ENCODE results near the gene SOCS6.

DNA sequence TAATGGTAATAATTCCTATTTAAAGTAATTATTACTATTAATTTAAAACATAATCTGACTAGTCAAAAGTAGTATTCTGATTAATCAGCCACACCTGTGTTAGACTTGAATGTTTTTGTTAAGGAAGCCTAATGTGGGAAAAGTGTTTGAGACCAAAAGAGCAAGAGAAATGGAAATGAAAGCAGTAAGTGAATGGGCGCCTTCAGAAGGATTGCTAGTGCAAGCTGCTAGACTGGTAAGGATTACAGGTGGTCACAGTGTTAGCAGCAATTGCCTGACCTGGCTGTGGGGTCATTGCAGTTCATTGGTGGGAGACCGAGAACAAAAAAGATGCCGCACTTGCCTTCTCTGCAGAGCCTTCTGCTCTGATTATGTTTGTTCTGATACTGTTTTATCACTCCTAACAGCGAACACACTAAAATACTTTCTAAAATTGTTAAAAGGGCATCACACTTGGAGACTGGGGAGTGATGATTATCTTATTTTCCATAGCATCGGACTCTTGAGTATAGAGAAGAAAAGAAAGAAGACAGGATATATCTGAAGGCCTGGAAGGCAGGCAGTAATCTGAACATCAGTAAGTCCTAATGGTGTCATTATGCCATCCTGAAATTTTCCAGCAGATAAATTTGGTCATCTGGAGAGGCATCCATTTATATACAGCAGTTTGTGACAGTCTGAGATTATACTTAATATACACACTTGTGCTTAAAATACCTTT lies 5.8 kb downstream of the SOCS6 start:
- TF ChIP-seq CTCF (conservative IDR thresholded peaks at IDR 0.05 in 1 of 2, IDR thresholded peaks at IDR 0.05 in 1 of 2; ENCODE audit: extremely low read depth in 1 of 2, insufficient read depth in 1 of 2, low read depth in 1 of 2, low read length in 2 of 2) (no peak), EZH2 (IDR thresholded peaks at IDR 0.05; ENCODE audit: borderline replicate concordance, low read length) (no peak)
